Upper lobe of left lung (tissue), 4 donors: ENCODE measurements around the gene ISLR.

Experiments used
- CTCF ChIP-seq, 6 experiments: fragments of 450-650 bp in 4 of 6; fragments of 200-600 bp in 2 of 6; sonication (generic) in 2 of 6; IDR thresholded peaks; one replicate each; pipeline ENCODE4 v1.5.1; 2016 to 2019; ENCODE audit warnings: antibody characterized with exemption in 6 of 6
- EP300 ChIP-seq, 4 donors: sonication (generic); formaldehyde crosslinking; IDR thresholded peaks; one replicate each; pipeline ENCODE4 v1.5.1; 2017; ENCODE audit warnings: antibody characterized with exemption in 4 of 4, control low read depth in 2 of 4

- TF ChIP-seq EP300 (IDR thresholded peaks at IDR 0.05) (no peak), CTCF (IDR thresholded peaks at IDR 0.05) (no peak)
Observed at GRCh38 chr15:74203914-74204431, 30.5 kb downstream of the ISLR start.
